HG03175 (cell line): Measurements from ENCODE around the gene TXNRD2.

Experiments used
- ATAC-seq: cut with Tn5 transposase; IDR thresholded peaks from one replicate; pipeline ENCODE4 v1.9.1; 2021; ENCODE audit warnings: mild to moderate bottlenecking, moderate library complexity; ENCODE audit not compliant: unreplicated experiment

The TXNRD2 gene

DNA sequence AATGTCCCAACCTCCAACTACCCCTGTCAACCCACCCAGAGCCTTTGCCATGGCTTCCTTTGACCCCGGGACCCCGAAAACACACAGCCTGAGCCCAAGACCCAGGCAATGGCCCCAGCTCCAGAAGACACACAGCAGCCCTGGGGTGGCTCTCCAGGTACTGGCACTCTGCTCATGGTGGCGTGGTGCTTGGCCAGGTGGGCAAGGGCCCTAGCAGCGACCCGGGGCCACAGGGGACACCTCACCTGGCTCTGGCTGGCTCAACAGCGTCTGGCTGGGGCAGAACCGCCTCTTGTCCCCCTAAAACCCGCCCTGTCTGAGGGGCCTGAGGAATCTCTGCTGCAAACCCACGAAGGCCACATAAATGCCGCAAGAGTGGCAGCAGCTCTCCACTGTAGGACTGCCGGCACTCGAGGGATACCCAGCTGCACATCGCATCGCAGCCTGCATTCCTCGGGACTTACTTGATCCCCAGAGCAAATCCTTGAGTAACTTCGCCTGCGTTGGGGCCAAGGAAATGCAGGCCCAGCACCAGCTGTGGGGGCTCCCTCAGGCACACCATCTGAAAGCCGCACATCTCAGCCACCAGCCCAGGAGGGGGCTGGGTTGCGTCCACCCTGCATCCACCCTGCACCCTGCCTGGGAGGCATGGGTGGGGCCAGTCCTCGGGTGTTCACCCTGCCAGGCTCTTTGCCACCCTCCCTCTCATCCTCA lies 63.8 kb downstream of the TXNRD2 start:
- no peak for ATAC-seq

GRCh38 chr22:19876941-19877625 lies 64.5 kb downstream of the TXNRD2 start:
- no peak for ATAC-seq

- ATAC-seq: no peak
Measured at GRCh38 chr22:19876314-19876940, 65.2 kb downstream of the TXNRD2 start.

DNA sequence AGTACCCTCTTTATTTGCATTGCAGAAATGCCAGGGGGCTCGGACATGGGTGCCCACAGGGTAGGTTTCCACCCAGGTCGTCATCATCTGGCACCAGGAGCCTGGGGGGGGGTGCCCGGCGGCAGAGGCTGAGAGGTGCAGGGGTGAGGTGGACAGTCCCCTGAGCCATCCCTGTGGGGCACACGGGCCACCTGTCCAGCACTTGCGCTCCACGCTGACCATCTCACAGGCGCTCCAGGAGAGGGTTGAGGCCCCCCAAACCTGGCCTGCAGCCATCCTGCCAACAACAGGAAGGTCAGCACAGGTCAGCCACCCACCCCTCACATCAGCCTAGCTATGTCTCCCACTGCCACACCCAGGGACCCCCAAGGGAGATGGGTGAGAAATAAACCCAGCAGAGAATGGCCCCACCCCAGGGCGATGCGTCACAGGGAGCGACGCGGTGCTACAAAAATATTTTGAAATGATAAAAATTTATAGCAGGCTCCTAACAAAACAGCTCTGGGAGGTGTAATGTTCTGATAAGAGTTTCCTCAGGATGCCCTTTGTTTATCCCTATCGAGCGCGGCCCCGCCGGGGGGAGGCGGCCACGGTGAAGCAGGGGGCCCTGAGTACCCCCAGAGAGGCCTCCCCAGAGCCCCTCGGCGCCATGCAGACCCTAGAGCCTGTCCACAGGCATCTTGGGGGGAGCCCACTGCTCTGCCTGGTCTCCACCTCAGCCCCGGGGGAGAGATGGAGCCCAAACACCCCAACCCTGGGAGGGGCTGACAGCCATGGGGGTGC lies 65.9 kb downstream of the TXNRD2 start:
- no peak for ATAC-seq

DNA sequence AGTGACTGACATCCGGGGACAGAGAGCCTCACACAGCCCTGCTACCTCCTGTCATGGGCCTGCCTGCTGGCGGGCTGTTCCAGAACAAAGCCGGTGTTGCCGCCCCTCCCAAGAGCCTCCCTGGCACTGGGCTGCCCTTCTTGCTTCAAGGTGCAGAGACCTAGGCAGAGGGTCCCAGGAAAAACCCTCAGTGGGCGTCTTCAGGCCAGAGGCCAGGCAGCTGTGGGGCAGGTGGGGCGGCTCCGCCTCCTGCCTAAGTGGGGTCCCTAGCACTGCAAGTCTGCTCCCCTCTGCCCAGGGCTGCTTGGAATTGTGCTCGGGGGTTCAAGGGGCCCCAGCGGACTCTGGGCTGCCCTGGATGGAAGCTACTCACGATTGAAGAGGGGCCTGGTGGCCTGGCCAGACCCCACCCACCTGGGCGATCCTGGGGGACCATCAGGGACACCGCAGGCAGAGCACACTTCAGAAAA lies 66.5 kb downstream of the TXNRD2 start:
- ATAC-seq: no peak

- no peak for ATAC-seq
Measured at GRCh38 chr22:19874307-19875060, 67.1 kb downstream of the TXNRD2 start.

- no peak for ATAC-seq
Measured at GRCh38 chr22:19873960-19874306, 67.7 kb downstream of the TXNRD2 start.

DNA sequence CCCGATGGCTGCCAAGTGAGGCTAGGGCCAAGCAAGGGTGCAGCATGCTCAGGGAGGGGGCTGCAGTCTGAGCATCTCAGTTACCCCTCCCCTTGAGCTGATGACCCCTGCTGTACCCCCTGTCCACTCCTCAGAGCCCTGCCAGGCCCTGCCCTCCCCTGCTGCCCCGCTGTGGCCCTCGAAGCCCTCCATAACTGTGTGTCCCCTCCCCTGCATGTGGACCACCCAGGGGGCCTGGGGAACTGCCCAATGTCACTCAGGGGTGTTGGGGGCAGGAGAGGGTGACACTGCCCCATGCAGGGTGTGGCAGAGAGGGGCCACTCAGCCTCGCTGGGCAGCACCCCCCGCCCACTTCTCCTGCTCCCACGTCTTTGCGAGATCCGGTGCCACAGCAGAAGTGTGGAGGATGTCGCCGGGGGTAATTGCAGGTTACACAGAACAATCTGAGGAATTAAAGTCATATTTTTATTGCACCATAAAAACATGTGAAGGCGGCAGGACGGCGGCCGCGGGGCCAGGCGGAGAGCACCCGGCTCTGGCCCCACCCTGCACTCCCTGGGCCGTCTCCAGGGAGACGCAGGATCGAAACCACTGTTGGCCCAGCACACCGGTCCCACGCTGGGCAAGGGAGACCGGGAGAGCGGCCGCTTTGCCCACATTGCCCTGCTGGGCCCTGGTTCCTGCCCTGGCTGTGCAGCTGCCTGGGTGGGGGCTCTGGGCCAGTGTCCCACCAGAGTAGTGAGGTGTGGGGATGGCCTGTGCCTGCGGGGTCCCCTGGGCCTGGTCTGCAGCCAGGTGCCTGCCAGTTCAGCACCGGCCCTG lies 68.3 kb downstream of the TXNRD2 start:
- no peak for ATAC-seq

DNA sequence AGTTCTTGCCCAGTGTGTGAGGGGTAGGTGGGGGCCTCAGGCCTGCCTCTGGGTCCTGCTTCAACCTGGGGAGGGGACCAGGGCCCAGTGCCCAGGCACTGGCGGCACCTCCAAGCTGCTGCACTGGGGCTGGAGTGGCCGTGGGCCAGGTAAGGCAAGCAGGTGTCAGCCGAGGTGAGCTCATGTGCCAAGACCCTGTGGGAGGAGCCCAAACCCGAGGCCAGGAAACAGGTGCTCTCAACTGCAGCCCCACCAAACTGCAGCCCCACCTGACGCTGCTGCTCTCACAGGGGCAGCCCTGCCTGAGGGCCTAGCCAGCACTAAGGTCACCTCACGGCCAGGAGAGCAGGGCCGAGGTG lies 68.9 kb downstream of the TXNRD2 start:
- ATAC-seq: no peak

DNA sequence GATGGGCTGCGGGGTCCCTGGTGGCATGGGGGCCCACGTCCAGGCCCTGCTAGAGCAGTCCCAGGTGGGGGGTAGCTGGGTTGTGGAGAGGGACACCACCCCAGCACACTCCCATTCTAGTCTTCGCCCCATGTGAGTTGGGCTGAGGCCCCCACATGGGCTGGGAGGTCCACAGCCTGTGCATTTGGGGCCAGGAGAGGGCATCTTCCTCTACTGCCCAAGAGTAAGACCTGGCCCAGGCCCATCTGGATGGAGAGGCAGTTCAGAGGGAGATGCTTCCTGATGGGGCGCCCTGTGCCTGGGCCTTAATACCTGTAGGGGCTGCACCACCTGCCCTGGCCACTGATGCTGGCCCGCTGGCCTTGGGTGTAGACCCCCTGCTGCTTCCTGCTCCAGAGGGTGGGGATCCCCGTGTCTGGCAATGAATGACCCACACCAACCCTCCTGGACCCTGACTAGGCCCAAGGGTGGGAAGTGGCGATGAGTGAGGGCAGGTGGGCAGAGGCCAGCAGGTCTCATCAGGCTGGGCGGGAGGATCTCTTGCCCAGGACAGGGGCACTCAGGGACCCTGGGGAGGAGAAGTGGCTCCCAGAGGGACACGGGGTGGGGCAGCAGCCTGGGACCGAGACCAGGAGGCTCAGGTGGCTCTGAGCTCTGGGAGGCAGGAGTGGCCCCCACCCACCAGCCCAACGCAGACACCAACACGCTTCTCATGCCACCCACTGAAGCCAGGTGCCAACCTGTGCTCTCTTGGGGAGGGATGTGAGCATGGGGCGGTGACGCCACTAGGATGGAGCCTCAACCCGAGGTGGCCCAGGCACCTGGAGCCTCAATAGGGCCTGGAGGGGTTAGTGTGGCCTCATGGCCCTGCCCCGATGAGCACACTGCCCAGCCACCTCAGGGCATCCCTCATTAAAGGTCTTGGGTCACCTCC lies 69.5 kb downstream of the TXNRD2 start:
- no peak for ATAC-seq

DNA sequence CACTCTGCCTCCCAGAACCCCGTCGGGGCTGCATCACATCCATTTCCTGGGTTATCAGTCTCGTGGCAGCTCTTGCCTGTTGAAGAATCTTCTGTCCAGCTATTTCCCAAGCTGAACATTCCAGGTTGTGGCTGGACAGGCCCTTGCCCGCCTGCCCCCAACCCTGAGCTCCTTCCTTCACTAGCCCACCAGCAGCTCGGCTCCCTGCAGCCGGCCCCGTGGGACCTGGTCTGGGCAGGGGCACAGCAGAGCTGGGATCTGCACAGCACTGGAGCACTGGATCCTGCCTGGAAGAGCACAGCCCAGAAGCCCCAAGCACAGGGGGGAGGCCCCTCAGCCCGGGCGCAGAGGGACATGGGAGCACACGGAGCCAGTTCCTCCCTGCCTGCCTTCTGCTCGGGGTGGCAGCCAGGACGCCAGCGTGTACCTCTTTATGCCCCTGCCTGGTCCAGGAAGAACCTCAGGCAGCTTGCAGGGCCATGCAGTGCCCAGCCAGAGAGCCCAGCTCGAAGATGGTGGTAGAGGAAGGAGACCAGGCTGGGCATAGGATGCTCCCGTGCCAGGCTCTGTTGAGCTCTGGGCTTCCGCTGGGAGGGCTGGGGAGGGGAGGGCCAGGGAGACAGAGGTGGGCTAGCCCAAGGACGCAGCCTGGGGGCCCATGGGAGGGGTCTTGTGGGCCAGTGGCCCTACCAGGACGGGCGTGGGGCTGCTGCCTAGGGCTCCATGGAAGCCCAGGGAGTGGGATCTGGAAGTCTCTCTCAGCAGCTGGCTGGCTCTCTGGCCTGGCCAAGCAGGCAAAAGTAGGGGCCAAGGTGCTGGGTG lies 70.4 kb downstream of the TXNRD2 start:
- no peak for ATAC-seq

GRCh38 chr22:19870153-19871022 lies 71.2 kb downstream of the TXNRD2 start:
- ATAC-seq: no peak

- ATAC-seq: no peak
Measured at GRCh38 chr22:19869497-19870152, 72.0 kb downstream of the TXNRD2 start.

GRCh38 chr22:19868773-19869471 lies 72.7 kb downstream of the TXNRD2 start:
- ATAC-seq: no peak

DNA sequence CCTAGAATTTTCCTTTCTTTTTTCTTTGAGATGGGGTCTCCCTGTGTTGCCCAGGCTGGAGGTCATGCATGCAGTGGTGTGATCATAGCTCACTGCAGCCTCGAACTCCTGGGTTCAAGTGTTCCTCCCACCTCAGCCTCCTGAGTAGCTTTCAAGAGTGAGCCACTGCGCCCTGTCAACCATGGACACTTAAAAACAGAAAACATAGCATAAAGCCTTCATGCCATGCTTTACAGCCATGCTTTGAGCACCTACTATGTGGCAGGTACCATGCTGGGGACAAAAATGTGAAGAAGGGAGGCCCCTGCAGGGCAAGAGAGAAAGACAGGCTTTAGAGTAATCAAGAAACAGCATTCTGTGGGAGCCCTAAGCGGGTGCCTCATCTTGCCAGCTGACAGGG lies 73.3 kb downstream of the TXNRD2 start:
- no peak for ATAC-seq

- no peak for ATAC-seq
Measured at GRCh38 chr22:19867617-19868016, 74.0 kb downstream of the TXNRD2 start.
